Psoas muscle (tissue), 8 donors: ENCODE data around the gene SYCE1. TPM values are rescaled to one million over a fixed set of nuclear protein-coding genes. Genes with fewer than 3 reads are reported as not detected.
"Not testable (repeated sequence)": the region's sequence is repeated elsewhere in the genome, so short reads cannot be mapped to it uniquely, and the experiment has no call there.

Experiments used
- ATAC-seq, 4 donors: fragments of 200-7000 bp; cut with Tn5 transposase; one replicate each; pipeline ENCODE4 v1.9.1; 2020; ENCODE audit warnings: moderate library complexity in 3 of 4, mild to moderate bottlenecking in 2 of 4
- DNase-seq, 2 donors: peaks; one replicate each; pipeline ENCODE4 v3.0.0-alpha.2; 2020
- H3K27ac ChIP-seq: fragments of 200-600 bp; one replicate; pipeline ENCODE4 v1.8.0; 2022
- H3K27me3 ChIP-seq, 3 donors: fragments of 200-600 bp in 1 of 3; one replicate each; pipeline versions ENCODE4 v1.6.1 to v1.8.0; 2013 to 2022; ENCODE audit warnings: low read length in 2 of 3, mild to moderate bottlenecking in 2 of 3, moderate library complexity in 1 of 3; ENCODE audit not compliant: insufficient read depth in 3 of 3
- H3K36me3 ChIP-seq, 2 donors: fragments of 200-600 bp in 1 of 2; one replicate each; pipeline versions ENCODE4 v1.6.1 to v1.8.0; 2013 to 2022; ENCODE audit warnings: low read depth in 1 of 2, mild to moderate bottlenecking in 1 of 2, moderate library complexity in 1 of 2; ENCODE audit not compliant: insufficient read depth in 1 of 2
- H3K4me1 ChIP-seq: fragments of 200-600 bp; one replicate; pipeline ENCODE4 v1.8.0; 2022
- H3K4me3 ChIP-seq: fragments of 200-600 bp; one replicate; pipeline ENCODE4 v1.8.0; 2022; ENCODE audit warnings: mild to moderate bottlenecking
- H3K9me3 ChIP-seq: fragments of 200-600 bp; one replicate; pipeline ENCODE4 v1.8.0; 2022
- WGBS, 3 donors: extraction: QIAGEN DNeasy Blood & Tissue Kit; methylation state at CpG; one replicate each; pipeline versions ENCODE4 v1.1.6 to v1.1.7; 2013; 5-methylcytosine and 5-hydroxymethylcytosine counted together
- intact Hi-C, 2 donors: fragments of 100-400 bp; cut with DNase I; formaldehyde crosslinking; loops; one replicate each; pipeline versions ENCODE4 v1.11.0 to v1.14.2; 2022
- polyA plus RNA-seq, 3 donors: library from polyadenylated mRNA; stranded (reverse); fragments of 200-250 nt; gene quantifications; one replicate each; pipeline ENCODE4 v1.2.3, GENCODE V29; 2013
- total RNA-seq, 4 donors: library from RNA; stranded (reverse); fragmentation: NEBNext Ultra II Directional in 2 of 4; extraction: Animal tissue kit (Norgen Biotek cat#: 25700) in 2 of 4; gene quantifications; one replicate each; pipeline versions ENCODE4 v1.2.1 to v1.2.4, GENCODE V29; 2021 to 2023
- TF ChIP-seq, protein P1 (sequence below): fragments of 200-600 bp; IDR thresholded peaks from one replicate; pipeline ENCODE4 v1.8.0; 2022; ENCODE audit warnings: antibody characterized with exemption
- donor health status: healthy with polysubstance abuse.
- donor health status: DM: no; HTN: no; CAD: no; lungs with moderate emphysema.
- donor health status: Bipolar disorder and iron deficiency.
- donor health status: healthy.
- donor health status: DM: yes; HTN: yes; CAD: no.
- donor health status: DM: no; HTN: no; CAD: no.
- donor health status: DM: no; HTN: no; CAD: no.
- donor health status: DM: yes; HTN: yes; CAD: no.

SYCE1 gene
- total and polyA plus RNA-seq, 7 donors = 0.08 to 0.68 (median 0.38) TPM; not detected in 2

DNA sequence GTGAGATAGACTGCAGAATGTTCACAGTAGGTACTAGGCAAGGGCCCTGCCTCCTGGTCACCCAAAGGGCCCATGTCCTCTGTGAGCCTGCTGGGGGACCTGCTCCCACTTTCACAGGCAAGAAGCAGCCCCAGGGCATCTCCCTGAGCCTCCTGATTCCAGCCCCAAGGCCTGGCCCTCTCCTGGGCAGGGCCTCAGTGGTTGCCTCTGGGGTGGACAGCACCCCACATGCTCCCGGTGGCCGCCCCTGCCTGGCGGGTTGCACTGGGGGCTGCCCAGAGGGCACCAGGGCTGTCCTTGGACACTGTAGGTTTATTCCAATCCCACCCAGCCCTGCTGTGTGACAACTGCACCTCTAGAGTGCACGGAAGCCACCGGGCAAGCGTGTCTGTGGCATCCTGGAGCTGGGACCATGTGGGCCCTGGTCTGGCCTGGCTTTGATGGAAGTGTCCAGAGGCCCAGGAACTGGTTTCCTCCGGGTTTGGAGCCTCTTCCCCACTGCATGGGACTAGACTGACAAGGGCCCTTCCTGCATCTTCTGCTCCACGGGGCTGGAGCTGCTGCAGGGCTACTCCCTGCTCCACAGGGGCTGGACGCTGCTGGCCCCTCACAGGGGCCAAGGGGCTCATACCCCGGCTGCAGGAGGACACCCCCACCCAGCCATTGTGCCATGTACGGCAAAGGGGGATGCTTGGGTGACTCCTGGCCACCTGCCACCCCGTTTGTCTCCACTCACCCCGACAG is 25.0 kb upstream of the SYCE1 start:
- intact Hi-C loops = no loop called here
- Histone ChIP-seq H3K9me3 (no peaks in the 10 kb centered on the region), H3K4me1 (no peaks in the 10 kb centered on the region), H3K36me3 (no peaks in the 10 kb centered on the region), H3K27ac (no peak overlapping the region), H3K27me3 (peaks cover 0 to 13% (median 0%) of the 10 kb centered on the region in 3 donors), H3K4me3 (no peak overlapping the region)
- WGBS, 3 donors = 67 to 77% (median 69%) methylated on average over 12 to 13 of the region's 13 CpGs
- DNase-seq (no peak), ATAC-seq (no peak)
- TF ChIP-seq, protein P1, sequence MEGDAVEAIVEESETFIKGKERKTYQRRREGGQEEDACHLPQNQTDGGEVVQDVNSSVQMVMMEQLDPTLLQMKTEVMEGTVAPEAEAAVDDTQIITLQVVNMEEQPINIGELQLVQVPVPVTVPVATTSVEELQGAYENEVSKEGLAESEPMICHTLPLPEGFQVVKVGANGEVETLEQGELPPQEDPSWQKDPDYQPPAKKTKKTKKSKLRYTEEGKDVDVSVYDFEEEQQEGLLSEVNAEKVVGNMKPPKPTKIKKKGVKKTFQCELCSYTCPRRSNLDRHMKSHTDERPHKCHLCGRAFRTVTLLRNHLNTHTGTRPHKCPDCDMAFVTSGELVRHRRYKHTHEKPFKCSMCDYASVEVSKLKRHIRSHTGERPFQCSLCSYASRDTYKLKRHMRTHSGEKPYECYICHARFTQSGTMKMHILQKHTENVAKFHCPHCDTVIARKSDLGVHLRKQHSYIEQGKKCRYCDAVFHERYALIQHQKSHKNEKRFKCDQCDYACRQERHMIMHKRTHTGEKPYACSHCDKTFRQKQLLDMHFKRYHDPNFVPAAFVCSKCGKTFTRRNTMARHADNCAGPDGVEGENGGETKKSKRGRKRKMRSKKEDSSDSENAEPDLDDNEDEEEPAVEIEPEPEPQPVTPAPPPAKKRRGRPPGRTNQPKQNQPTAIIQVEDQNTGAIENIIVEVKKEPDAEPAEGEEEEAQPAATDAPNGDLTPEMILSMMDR = no peak

DNA sequence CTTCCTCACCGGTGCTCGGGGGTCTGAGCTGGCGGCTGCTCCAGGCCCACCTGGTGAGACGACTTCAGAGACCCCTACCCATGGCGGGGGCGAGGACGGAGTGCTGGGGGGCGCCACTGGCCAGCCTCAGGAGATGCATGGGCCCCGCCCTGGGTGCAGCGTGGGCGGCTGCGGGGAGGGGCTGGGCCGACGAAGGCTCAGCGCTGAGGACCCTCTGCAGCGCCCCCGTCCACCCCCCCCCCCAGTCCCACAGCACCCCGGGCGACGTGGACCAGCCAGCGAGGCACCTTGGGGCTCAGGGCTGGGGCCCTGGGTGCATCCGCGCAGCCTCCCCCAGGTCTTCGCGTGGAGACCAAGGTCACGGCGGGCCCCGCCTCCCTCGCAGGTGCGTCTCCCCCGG is 11.7 kb upstream of the SYCE1 start:
- H3K9me3 ChIP-seq = peaks cover 14% of the 10 kb centered on the region
- 87 to 92% methylated on average over 5 to 16 of the region's 31 CpGs; no CpG with 5 or more reads in 1 of the 3 donors for WGBS, 3 donors
- H3K27ac ChIP-seq, H3K36me3 ChIP-seq, H3K4me3 ChIP-seq, H3K27me3 ChIP-seq, H3K4me1 ChIP-seq, intact Hi-C loops, DNase-seq: not testable (repeated sequence)
- ATAC-seq = peak in 1 of 4 donors; percentile 11

DNA sequence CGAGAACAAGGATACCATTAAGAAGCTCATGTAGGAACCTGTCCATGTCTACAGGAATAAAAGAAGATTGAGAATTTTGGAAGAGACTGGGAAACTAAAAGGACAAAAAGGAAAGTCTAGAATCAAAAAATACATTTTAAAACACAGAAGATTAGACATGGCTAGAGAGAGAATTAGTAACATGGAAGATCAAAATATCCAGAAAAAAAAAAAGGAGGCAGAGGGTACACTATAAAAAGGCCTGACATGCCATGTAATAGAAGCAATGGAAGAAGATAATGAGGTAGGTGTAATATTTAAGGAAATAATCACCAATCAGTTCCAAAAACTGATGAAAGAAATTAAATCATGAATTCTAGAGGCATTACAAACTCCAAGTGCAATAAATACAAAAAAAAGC is 8.1 kb upstream of the SYCE1 start:
- 59 to 77% (median 74%) methylated on average over 1 of the region's 1 CpG for WGBS, 3 donors
- DNase-seq, H3K36me3 ChIP-seq, H3K4me1 ChIP-seq, intact Hi-C loops, H3K27ac ChIP-seq, H3K4me3 ChIP-seq, ATAC-seq, H3K27me3 ChIP-seq: not testable (repeated sequence)
- peaks cover 14% of the 10 kb centered on the region for H3K9me3 ChIP-seq

DNA sequence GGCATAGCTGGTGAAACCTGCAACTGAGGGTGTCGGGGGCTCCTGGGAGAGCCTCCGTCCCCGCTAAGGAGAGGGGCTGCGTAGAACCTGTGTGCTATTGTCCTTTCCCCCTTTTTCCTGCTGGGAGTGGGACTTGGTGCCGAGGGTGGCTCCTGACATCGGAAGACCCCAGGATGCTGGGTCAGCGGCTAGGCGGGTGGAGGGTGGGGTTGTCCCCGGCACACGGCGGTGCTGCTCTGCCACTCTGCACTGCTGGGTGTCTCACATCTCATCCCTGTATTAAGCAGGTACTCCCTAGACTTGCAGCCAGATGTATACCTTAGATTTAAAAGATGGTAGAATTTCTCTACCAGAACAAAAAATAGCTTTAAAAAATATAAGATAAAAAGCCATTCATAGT is 6.7 kb upstream of the SYCE1 start:
- Histone ChIP-seq H3K27me3 (peaks cover 2 to 12% (median 5%) of the 10 kb centered on the region in 3 donors), H3K9me3 (peaks cover 14% of the 10 kb centered on the region)
- H3K27ac ChIP-seq, DNase-seq, H3K4me3 ChIP-seq, H3K36me3 ChIP-seq, intact Hi-C loops, H3K4me1 ChIP-seq, ATAC-seq: not testable (repeated sequence)
- 88 to 94% (median 93%) methylated on average over 11 of the region's 11 CpGs for WGBS, 3 donors

DNA sequence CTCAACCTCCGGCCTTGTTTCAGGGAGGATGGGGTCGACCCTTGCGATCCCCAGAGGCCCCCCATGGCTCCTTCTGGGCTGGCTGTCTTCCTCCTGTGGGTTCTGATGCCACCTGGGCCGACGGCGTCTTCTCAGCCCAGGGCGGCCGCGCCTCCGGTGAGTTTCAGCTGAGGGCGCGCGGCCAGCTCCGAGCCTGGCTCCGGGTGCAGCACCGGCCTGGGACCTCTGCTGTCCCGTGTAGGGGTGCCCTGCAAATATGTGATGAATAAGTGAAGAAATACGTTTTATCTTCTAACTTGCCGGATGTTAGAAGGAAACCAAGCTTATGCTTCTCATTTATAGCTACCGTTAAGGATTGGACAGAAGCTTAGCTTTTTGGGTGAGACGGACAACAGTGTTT is 4.4 kb upstream of the SYCE1 start:
- Histone ChIP-seq H3K9me3 (peaks cover 19% of the 10 kb centered on the region), H3K27me3 (peaks cover 4 to 31% (median 5%) of the 10 kb centered on the region in 3 donors)
- intact Hi-C loops = loop anchor here in 1 of 2 donors (5.0 kb wide), 1 partner anchor 142 kb away; no protein-coding TSS in a partner anchor
- H3K27ac ChIP-seq, H3K36me3 ChIP-seq, H3K4me1 ChIP-seq, H3K4me3 ChIP-seq, DNase-seq: not testable (repeated sequence)
- peak in 1 of 4 donors; percentile 24 for ATAC-seq
- 32 to 46% (median 43%) methylated on average over 14 to 17 of the region's 21 CpGs for WGBS, 3 donors

DNA sequence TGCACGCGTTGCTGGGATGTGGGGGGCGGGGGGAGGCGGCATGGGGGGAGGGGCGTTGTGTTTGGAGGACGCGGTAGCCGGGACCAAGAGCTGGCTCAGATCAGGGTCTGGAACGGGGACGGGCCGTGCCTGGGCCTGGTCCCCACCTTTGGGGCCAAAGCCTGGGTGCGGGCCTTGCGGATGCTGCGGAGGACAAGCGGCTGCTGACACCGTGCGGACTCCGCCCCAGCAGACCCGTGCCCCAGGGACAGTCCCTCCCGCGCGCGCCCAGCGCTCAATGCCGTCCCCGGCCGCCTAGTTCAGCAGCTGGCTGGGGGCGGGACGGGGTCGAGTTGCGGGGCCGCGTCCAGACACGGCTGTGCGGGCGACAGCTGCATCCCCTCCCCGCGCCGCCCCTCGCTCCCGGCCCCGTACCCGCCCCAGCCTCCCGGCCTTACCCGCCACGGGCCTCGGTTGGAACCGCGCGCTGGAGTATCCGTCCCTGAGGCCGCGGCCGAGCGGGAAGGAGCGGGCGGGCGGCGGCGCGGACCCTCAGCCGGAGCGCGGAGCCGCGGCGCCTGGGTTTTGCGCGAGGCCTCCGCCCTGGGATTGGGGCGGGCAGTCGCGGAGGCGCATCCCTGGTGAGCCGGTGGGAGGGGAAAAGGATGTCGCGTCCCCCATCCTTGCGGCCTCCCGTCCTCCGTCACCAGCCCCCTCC is 3.6 kb upstream of the SYCE1 start:
- 9 to 39% (median 34%) methylated on average over 5 to 15 of the region's 80 CpGs for WGBS, 3 donors
- not testable (repeated sequence) for H3K36me3 ChIP-seq, DNase-seq, H3K27ac ChIP-seq, H3K4me3 ChIP-seq, H3K4me1 ChIP-seq
- intact Hi-C loops = loop anchor here in 1 of 2 donors (5.0 kb wide), 1 partner anchor 142 kb away; no protein-coding TSS in a partner anchor
- peak in 2 of 4 donors; percentile 26 to 31 for ATAC-seq
- H3K9me3 ChIP-seq = peaks cover 23% of the 10 kb centered on the region
- H3K27me3 ChIP-seq = peaks cover 4 to 34% (median 5%) of the 10 kb centered on the region in 3 donors

DNA sequence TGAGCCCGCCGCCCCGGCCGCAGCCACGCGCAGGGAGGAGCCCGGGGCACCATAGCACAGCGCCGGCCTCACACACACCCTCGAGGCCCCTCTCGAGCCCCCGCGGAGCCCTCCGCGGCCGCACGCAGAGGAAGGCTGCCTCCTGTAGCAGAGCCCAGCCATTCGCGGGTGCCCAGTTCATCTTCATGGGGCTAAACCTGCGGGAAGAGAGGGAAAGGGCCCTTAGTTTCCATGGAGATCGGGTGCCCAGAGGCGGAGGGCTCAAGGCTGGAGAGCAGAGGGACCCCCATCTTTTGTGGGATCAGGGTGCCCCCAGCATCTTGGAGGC is 2.9 kb upstream of the SYCE1 start:
- Histone ChIP-seq H3K36me3 (no peaks in the 10 kb centered on the region), H3K4me3 (no peak overlapping the region), H3K4me1 (no peaks in the 10 kb centered on the region), H3K9me3 (peaks cover 16% of the 10 kb centered on the region), H3K27me3 (peaks cover 4 to 36% (median 5%) of the 10 kb centered on the region in 3 donors), H3K27ac (no peak overlapping the region)
- DNase-seq (no peak), ATAC-seq (no peak)
- intact Hi-C loops = loop anchor here in 1 of 2 donors (5.0 kb wide), 1 partner anchor 141 kb away; no protein-coding TSS in a partner anchor
- 86 to 90% (median 89%) methylated on average over 22 of the region's 22 CpGs for WGBS, 3 donors
- TF ChIP-seq, protein P1 = no peak
